HG03159 (cell line): ENCODE measurements around the gene SAPCD1.

ENCODE experiments used
- ATAC-seq: cut with Tn5 transposase; IDR thresholded peaks from one replicate; pipeline ENCODE4 v1.9.1; 2021; ENCODE audit warnings: mild to moderate bottlenecking, moderate library complexity; ENCODE audit not compliant: unreplicated experiment

Gene SAPCD1

DNA sequence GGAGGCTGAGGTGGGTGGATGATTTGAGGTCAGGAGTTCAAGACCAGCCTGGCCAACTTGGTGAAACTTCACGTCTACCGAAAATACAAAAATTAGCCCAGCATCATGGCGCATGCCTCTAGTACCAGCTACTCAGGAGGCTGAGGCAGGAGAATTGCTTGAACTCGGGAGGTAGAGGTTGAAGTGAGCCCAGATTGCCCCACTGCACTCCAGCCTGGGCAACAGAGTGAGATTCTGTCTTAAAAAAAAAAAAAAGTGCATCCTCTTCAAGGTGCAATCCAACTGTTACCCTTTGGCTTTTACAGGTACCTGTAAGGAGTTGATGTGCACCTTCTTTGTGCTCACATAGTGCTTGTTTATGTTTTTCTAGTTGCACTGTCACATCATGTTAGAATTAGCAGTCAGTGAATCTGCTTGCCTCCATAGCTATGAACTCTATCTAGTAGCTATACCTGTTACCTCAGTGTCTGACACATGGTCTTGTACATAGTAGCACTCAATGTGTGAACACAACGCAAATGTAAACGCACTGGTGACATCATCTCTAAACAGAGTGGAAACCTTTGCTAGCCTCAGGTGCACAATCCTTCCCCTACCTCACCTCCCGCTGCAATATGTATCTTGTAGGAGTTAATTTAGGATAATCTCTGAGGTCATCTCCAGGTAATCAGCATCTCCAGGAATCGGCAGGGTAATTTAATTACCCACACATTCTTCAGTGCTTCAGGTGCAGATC lies 13.0 kb upstream of the SAPCD1 start:
- no peak for ATAC-seq

GRCh38 chr6:31750411-31751022 lies 11.9 kb upstream of the SAPCD1 start:
- ATAC-seq = no peak

GRCh38 chr6:31752739-31753319 lies 9.6 kb upstream of the SAPCD1 start:
- no peak for ATAC-seq

- ATAC-seq = no peak
Measured at GRCh38 chr6:31758281-31758680, 4.2 kb upstream of the SAPCD1 start.

DNA sequence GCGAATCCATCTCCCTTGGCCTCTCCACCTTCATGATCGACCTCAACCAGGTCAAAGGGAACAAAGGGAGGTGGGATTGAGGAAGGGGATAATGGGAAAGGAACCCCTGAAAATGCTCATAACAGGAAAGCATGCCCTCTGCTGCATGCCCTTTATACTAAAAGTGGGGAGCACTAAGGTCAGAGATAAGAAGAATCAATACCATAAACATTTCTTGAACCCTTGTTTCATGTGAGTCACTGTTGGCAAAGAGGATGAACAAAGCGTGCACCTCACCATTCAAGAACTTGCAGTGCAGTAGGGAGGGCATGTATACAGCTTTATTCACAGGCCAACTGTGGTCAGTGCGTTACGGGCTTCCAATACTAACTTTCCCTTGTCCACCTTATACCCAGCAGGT lies 1.7 kb upstream of the SAPCD1 start:
- no peak for ATAC-seq

DNA sequence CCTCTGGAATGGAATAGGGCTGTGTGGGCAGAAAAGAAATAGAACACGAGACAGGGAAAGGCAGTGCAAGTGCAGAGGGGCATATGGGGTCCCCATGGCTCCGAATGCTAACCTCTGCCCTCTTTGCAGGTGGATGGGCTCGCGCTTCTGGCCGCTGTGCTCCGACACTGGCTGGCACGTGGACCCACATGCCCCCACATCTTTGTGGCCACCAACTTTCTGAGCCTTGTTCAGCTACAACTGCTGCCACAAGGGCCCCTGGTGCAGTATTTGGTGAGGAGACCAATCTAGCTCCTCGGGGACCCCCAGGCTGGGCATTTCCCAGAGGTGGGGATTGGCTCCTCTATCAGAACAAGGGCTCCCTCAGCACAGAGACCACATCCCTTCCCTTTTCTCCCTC lies 1.1 kb upstream of the SAPCD1 start:
- ATAC-seq = no peak

- ATAC-seq = no peak
Measured at GRCh38 chr6:31762878-31763618, 592 bp downstream of the SAPCD1 start.

DNA sequence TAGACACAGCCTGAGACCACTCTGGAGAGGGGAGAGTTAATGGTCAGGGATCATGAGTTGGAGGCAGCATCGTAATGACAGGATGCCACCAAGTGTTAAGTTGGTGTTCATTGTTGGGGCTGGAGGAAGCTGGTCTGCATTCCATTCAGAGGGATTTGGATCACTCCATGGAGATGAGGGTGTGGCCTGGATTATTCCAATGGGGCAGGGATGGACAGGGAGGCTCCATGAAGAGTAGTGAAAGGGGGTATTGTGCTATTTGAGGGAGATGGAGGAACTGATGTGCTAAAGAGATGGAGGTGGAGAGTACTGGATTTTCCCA lies 1.1 kb downstream of the SAPCD1 start:
- ATAC-seq = no peak

GRCh38 chr6:31764198-31764597 lies 1.7 kb downstream of the SAPCD1 start:
- ATAC-seq = no peak

DNA sequence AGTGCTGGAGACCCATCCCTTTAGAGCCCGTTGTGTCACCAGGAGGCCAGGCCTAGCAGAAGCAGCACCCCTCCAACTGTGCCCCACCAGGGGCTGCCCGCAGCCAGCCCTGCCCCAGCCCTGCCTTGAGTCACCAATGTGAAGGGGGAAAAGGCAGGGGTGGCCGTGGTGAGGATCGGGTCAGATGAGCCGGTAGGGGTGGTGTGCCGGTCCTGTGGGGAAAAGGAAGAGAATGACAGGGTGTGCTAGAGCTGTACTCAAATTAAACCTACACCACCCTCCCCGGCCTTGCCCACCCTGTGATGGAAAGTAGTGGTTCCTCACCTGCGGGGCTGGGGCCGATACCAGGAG lies 3.1 kb downstream of the SAPCD1 start:
- no peak for ATAC-seq

GRCh38 chr6:31765910-31766794 lies 3.7 kb downstream of the SAPCD1 start:
- no peak for ATAC-seq

- no peak for ATAC-seq
Measured at GRCh38 chr6:31767096-31767645, 4.7 kb downstream of the SAPCD1 start.

- ATAC-seq = no peak
Measured at GRCh38 chr6:31768363-31769257, 6.2 kb downstream of the SAPCD1 start.

GRCh38 chr6:31769684-31770371 lies 7.4 kb downstream of the SAPCD1 start:
- no peak for ATAC-seq

- ATAC-seq = no peak
Measured at GRCh38 chr6:31770860-31771259, 8.4 kb downstream of the SAPCD1 start.

DNA sequence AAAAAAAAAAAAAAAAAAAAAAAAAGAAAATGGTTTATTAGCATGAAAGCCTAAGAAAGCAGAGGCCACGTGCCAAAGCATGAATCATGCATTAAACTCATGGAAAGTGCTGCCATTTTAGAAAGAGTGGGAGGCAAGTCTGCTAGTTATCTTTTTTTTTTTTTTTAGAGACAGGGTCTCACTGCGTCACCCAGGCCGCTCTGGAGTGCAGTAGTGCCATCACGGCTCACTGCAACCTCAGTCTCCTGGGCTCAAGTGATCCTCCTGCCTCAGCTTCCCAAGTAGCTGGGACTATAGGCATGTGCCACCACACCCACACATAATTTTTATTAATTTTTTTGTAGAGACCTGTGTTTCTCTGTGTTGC lies 9.5 kb downstream of the SAPCD1 start:
- ATAC-seq = no peak

- no peak for ATAC-seq
Measured at GRCh38 chr6:31775184-31775583, 12.7 kb downstream of the SAPCD1 start.

GRCh38 chr6:31775633-31776484 lies 13.4 kb downstream of the SAPCD1 start:
- no peak for ATAC-seq
